ENCODE results near the gene SLC35B2. TPM values are rescaled to one million over a fixed set of nuclear protein-coding genes. Genes with fewer than 3 reads are reported as not detected.

SLC35B2 gene
- total and polyA plus RNA-seq, 2 experiments from 2014 or later: 14.0 to 30.9 TPM

GRCh38 chr6:44258921-44259320, 1.6 kb upstream of the SLC35B2 start (continued):
- no peak for TF ChIP-seq ZNF462 (CRISPR knock-in tag; IDR thresholded peaks at IDR 0.05)

DNA sequence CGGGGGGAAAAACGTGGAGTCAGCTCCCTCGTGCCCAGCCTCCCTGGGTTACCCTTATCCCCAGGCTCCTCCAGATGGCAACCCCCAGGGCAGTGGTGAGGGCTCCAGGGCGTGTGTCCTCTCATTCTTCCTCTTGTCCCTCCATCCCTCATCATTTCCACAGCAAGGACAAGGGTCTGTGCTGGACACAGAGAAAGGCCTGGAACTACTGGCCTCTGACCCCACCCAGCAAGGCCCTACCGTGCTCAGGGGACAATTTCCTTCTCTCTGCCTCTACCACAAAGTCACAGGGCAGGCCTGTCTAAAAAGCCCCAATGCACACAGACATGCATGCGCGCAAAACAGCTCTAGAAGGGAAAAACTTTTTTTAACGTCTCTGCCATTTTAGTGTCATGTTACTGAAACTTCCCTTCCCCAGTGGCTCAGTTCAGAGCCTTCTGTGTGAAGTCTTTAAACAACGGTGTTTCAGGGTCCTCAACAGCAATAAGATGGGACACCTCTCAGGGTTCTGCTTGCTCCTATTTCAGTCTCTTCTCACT, 1.1 kb upstream of the SLC35B2 start:
- Histone ChIP-seq H3F3A (replicated peaks; ENCODE audit: low read depth) (peaks cover 32% of the 10 kb centered on the region), H3K9me2 (ENCODE audit: insufficient read depth) (no peaks in the 10 kb centered on the region), H3K79me2 (replicated peaks; ENCODE audit: insufficient read depth) (peaks cover 15% of the 10 kb centered on the region; the same call in 1 of the 2 replicates), H3K4me2 (peak overlapping the region; percentile 81), H3K4me3 (no peak overlapping the region), H3K36me3 (ENCODE audit: insufficient read depth) (peaks cover 10% of the 10 kb centered on the region), H3K27me3 (ENCODE audit: insufficient read depth) (no peaks in the 10 kb centered on the region), H2AFZ (no peak overlapping the region), H3K27ac (ENCODE audit: low read depth) (no peak overlapping the region), H4K20me1 (replicated peaks; ENCODE audit: insufficient read depth) (peaks cover 7% of the 10 kb centered on the region; the same call in 1 of the 2 replicates), H3K4me1 (ENCODE audit: insufficient read depth) (peaks cover 6% of the 10 kb centered on the region)
- H3K27ac Mint-ChIP-seq: no peak overlapping the region
- H3K4me3 Mint-ChIP-seq: peak overlapping the region; percentile 78
- ATAC-seq (no peak), DNase-seq (ENCODE audit: low spot score) (no peak)
- H3K4me1 Mint-ChIP-seq: peaks cover 50% of the 10 kb centered on the region
- peaks cover 7% of the 10 kb centered on the region for H3K9me3 Mint-ChIP-seq
- H3K36me3 Mint-ChIP-seq (ENCODE audit: low read depth): peaks cover 49% of the 10 kb centered on the region
- peaks cover 47% of the 10 kb centered on the region for H3K27me3 Mint-ChIP-seq (ENCODE audit: insufficient read depth, low read depth, poor library complexity)
- TF ChIP-seq, protein P1, sequence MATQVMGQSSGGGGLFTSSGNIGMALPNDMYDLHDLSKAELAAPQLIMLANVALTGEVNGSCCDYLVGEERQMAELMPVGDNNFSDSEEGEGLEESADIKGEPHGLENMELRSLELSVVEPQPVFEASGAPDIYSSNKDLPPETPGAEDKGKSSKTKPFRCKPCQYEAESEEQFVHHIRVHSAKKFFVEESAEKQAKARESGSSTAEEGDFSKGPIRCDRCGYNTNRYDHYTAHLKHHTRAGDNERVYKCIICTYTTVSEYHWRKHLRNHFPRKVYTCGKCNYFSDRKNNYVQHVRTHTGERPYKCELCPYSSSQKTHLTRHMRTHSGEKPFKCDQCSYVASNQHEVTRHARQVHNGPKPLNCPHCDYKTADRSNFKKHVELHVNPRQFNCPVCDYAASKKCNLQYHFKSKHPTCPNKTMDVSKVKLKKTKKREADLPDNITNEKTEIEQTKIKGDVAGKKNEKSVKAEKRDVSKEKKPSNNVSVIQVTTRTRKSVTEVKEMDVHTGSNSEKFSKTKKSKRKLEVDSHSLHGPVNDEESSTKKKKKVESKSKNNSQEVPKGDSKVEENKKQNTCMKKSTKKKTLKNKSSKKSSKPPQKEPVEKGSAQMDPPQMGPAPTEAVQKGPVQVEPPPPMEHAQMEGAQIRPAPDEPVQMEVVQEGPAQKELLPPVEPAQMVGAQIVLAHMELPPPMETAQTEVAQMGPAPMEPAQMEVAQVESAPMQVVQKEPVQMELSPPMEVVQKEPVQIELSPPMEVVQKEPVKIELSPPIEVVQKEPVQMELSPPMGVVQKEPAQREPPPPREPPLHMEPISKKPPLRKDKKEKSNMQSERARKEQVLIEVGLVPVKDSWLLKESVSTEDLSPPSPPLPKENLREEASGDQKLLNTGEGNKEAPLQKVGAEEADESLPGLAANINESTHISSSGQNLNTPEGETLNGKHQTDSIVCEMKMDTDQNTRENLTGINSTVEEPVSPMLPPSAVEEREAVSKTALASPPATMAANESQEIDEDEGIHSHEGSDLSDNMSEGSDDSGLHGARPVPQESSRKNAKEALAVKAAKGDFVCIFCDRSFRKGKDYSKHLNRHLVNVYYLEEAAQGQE (IDR thresholded peaks at IDR 0.05; ENCODE audit: unreplicated experiment): no peak
- TF ChIP-seq CTCF (conservative IDR thresholded peaks at IDR 0.05; ENCODE audit: low read depth in 2 of 2) (no peak), ZNF114 (CRISPR knock-in tag; IDR thresholded peaks at IDR 0.05) (no peak), STAT1 (IDR thresholded peaks at IDR 0.05; ENCODE audit: unreplicated experiment) (no peak)

Data from GM23338 (cell line).